Right ventricle myocardium superior (tissue), 1 donor: ENCODE results near the gene ELF3. TPM values are rescaled to one million over a fixed set of nuclear protein-coding genes. Genes with fewer than 3 reads are reported as not detected.
"Not testable (repeated sequence)": the region's sequence is repeated elsewhere in the genome, so short reads cannot be mapped to it uniquely, and the experiment has no call there.

Experiments
- ATAC-seq: fragments of 200-7000 bp; cut with Tn5 transposase; one replicate; pipeline ENCODE4 v1.9.1; 2020; ENCODE audit warnings: mild to moderate bottlenecking; ENCODE audit not compliant: poor library complexity
- DNase-seq: peaks from one replicate; pipeline ENCODE4 v3.0.0-alpha.2; 2020
- intact Hi-C: fragments of 100-400 bp; cut with DNase I; formaldehyde crosslinking; loops from one replicate; pipeline ENCODE4 v1.11.2; 2022
- total RNA-seq: library from RNA; stranded (reverse); fragmentation: NEBNext Ultra II Directional; extraction: Animal tissue kit (Norgen Biotek cat#: 25700); gene quantifications from one replicate; pipeline ENCODE4 v1.2.1, GENCODE V29; 2021
- donor health status: DM: no; HTN: yes; CAD: no; lungs with severe emphysema.

ELF3 gene
- total RNA-seq, 1 donor from 2014 or later: 0.65 TPM

DNA sequence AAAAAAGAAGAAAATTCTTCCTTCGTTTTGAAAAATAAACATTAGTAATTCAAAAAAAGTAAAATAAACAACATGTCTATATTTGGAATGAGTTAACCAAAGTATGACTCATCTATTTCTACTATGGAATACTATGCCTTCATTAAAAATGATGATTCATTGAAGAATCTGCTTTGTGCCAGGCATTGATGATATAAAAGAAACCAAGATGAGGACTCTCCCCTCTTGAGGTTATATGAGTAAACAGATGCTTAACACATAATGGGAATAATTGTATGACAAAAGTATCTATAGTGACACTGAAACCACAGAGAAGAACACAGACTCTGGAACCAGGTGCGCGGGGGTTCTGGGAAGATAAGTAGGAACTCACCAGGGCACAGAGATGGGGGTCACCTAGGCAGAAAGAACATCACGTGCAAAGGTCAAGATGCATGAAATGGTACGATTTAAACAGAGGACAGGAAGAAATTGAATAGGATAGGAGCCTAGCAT lies 18.8 kb downstream of the ELF3 start:
- DNase-seq (no peak), ATAC-seq (no peak)
- intact Hi-C loops: no loop called here

GRCh38 chr1:202029727-202030126 lies 19.3 kb downstream of the ELF3 start:
- no peak for DNase-seq
- intact Hi-C loops: no loop called here
- ATAC-seq: no peak

GRCh38 chr1:202031796-202032195 lies 21.4 kb downstream of the ELF3 start:
- intact Hi-C loops: no loop called here
- no peak for ATAC-seq
- no peak for DNase-seq

GRCh38 chr1:202034149-202034682 lies 23.8 kb downstream of the ELF3 start:
- DNase-seq (no peak), ATAC-seq (no peak)
- intact Hi-C loops: no loop called here

DNA sequence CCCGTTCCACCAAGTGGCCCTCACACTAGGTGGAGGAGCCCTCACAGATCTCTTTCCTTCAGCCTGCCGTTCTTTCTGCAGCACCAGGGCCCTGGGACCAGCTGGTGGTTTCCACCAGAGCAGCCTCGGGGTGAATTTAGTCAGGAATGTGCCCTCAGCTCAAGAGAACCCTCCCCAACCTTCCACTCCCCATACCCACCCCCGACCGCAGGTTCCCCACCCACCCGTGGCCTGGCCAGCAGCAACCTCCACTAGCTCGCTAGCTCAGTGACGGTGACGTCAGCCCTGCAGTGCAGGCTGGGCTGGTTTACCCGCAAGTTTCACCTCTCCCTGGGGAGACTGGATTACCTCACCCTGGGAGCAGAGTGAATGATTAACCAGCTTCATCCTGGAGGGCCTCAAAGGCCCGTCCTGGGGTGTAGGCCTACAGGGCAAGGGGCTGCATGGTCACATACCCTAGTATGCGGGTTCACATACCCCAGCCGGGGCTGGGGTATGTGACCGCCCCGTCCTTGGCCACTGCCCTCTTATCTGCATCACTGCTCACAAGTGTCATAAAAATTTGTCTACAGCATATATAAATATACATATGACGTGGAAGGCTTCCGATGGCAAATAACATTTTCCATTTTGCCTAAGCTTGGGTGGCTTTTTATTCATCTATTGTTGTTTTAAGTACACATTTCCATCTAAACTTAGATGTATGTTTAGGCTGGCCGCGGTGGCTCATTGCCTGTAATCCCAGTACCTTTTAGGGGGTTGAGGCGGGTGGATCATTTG lies 24.5 kb downstream of the ELF3 start:
- peak; percentile 95 for ATAC-seq
- DNase-seq: peak; percentile 83
- intact Hi-C loops: no loop called here

DNA sequence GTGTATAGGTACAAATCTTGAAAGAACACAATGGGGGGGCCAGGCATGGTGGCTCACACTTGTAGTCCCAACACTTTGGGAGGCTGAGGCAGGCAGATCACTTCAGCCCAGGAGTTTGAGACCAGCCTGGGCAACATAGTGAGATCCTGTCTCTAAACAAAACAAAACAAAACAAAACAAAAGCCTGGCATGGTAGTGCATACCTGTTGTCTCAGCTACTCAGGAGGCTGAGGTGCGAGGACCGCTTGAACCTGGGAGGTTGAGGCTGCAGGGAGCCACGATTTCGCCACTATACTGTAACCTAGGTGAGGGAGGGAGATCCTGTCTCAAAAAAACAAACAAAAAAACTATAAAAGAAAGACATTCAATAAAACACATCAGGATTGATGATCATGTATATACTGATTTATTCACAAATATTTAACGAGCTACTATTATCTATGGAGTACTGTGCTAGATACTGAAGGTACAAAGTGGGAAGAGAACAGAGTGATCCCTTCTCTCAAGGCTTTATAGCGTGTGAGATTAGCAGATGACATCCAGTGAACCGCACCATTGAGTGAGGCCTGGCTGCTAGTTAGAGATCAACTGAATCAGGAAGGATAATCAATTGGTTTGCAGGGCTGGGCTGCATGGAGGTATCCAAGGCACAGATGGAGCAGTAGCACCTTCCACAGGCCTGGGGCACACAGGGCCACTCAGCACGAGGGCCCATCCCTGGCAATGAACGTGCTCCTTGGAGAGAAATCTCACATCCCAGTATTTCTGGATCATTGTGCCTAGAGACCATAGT lies 26.4 kb downstream of the ELF3 start:
- DNase-seq (no peak), ATAC-seq (no peak)
- intact Hi-C loops: no loop called here

- no peak for ATAC-seq
- intact Hi-C loops: no loop called here
- DNase-seq: no peak
Measured at GRCh38 chr1:202037706-202038296, 27.4 kb downstream of the ELF3 start.

DNA sequence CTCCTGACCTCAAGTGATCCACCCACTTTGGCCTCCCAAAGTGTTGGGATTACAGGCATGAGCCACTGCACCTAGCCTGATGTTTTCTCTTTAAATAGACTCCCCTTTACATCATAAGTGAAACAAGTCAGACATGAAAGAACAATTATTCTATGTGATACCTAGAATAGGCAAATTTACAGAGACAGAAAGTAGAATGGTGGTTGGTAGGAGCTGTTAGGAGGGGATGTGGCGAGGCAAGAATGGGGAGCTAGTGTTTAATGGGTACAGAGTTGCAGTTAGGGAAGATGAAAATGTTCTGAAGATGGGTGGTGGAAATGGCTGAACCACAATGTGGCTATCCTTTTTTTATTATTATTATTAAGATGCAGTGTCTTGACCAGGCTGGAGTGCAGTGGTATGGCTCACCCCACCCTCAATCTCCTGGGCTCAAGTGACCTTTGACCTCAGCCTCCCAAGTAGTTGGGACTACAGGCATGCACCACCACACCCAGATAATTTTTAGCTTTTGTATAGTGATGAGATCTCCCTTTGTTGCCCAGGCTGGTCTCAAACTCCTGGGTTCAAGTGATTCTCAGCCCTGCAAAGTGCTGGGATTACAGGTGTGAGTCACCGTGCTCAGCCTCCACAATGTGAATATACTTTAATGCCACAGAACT lies 28.4 kb downstream of the ELF3 start:
- DNase-seq: no peak
- no peak for ATAC-seq
- intact Hi-C loops: no loop called here

DNA sequence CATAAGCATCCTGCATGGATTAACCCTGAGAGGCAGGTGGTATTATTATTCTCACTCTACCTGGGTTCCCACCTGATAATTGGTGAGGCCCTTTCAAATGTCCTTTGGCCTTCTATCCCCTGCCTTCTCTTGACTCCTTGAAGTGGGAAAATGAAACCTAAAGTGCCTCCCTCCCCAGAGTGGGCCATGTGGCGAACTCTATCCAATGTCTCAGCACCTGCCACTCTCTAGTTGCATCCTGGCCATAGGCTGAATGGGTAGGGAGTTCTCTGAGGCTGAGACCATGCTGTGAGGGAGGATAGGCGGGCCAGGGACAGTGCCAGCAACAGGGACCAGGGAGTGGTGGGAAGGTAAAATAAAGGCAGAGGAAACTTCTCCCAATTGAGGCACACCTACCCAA lies 35.3 kb downstream of the ELF3 start:
- intact Hi-C loops: no loop called here
- no peak for ATAC-seq
- DNase-seq: no peak

GRCh38 chr1:202046227-202046626 lies 35.8 kb downstream of the ELF3 start:
- intact Hi-C loops: no loop called here
- no peak for ATAC-seq
- DNase-seq: no peak

- intact Hi-C loops: no loop called here
- ATAC-seq (no peak), DNase-seq (no peak)
Measured at GRCh38 chr1:202046748-202047708, 36.6 kb downstream of the ELF3 start.

GRCh38 chr1:202047977-202048376 lies 37.6 kb downstream of the ELF3 start:
- DNase-seq (no peak), ATAC-seq (no peak)
- intact Hi-C loops: no loop called here

DNA sequence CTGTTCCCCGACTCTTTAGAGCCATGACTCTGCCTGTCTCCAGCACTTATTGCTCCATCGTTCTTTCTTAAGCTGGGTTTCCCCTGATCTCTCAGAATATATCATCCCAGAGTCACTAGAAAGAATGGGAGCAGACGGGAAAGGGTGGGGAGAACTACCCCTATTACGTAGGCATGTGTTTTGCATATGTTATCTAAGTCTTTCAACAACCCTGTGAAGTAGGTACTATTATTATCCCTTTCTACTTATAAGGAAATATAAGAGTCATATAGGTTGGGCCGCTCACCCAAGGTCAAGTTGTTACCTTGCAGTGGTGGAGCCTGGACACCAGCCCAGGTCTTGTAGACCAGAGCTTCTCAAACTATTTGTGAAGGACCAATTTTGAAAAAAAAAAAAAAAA lies 38.7 kb downstream of the ELF3 start:
- no peak for DNase-seq
- intact Hi-C loops: no loop called here
- peak; percentile 78 for ATAC-seq

GRCh38 chr1:202054094-202054493 lies 43.7 kb downstream of the ELF3 start:
- ATAC-seq (no peak), DNase-seq (no peak)
- intact Hi-C loops: no loop called here

GRCh38 chr1:202054673-202055072 lies 44.3 kb downstream of the ELF3 start:
- DNase-seq, intact Hi-C loops, ATAC-seq: not testable (repeated sequence)

- ATAC-seq (peak; percentile 93), DNase-seq (peak; percentile 75)
- intact Hi-C loops: no loop called here
Measured at GRCh38 chr1:202056644-202057334, 46.4 kb downstream of the ELF3 start.

DNA sequence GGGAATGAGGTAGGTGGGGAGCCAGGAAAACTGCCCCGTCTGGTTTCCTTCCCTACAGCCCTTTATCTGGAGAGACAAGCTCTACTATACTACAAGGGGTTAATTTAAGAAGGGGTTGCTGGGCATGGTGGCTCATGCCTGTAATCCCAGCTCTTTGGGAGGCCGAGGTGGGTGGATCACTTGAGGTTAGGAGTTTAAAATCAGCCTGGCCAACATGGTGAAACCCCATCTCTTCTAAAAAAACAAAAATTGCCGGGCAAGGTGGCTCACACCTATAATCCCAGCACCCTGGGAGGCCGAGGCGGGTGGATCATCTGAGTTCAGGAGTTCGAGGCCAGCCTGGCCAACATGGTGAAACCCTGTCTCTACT lies 46.9 kb downstream of the ELF3 start:
- intact Hi-C loops, ATAC-seq, DNase-seq: not testable (repeated sequence)
